HG02852 (cell line): ENCODE measurements around the gene HNRNPA2B1.
"Not testable (repeated sequence)": the region's sequence is repeated elsewhere in the genome, so short reads cannot be mapped to it uniquely, and the experiment has no call there.

Source experiments
- ATAC-seq: cut with Tn5 transposase; IDR thresholded peaks from one replicate; pipeline ENCODE4 v1.9.1; 2021; ENCODE audit warnings: mild to moderate bottlenecking, moderate library complexity; ENCODE audit not compliant: unreplicated experiment

HNRNPA2B1 gene

GRCh38 chr7:26167303-26167934, 33.1 kb downstream of the HNRNPA2B1 start:
- peak; percentile 68 for ATAC-seq

DNA sequence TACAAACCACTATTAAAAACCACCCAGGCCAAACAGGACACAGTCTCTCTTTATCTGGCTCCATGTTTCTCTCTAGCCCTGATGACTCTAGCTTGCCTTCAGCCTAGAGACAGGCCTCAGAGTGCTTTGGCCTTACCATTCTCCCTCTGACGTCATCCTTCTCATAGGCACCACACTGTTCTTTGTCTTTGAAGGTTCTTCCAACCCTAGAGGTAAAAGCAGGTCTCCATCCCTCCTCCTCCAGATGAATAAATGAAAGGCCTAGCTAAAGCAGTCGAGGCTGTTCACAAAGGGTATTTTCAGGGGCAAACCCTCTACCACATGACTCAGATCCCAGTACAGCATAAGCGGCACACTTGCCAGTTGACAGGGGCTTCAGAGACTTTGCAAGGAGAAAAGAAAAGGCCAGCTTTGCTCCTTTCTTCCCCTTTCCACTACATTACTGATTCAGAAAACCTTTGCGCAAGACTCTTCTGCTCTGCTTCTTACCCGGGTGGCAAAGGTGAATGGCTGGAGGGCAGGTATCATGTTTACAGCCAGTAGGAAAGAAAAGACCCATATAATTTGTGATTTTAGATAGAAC, 33.8 kb downstream of the HNRNPA2B1 start:
- peak; percentile 44 for ATAC-seq

DNA sequence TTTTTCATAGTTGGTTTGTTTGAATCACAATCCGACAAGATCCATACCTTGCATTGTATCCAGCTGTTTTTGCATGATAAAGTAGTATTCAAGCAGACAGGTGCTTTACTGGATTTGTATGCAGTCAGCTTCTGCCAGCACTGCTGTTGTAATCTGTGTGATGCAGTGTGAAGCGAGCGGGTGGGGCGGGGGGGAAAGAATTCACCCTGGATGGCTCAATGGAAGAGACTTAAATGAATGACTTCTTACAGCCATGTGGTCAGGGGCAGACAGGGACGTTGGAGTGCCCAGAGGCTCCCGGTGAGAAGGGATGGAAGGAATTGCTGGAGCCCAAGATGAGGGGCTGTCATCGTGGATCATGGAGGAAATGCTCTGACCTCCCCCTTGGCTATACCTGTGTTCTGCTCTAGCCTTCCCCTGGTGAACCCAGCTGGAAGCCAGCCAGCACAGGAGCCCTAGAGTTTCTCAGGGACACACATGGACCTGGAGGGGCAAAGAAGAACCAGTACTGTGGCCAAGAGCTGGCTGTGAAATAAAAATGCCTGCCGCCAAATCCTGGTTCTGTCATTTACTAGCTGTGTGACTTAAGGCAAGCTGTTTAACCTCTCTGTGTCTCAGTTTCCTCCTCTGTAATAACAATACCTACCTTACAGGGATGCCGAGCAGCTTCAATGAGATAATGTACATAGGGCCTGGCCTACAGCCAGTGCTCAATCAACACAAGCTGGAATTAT, 34.4 kb downstream of the HNRNPA2B1 start:
- no peak for ATAC-seq

- ATAC-seq = not testable (repeated sequence)
Observed at GRCh38 chr7:26163804-26164203, 36.7 kb downstream of the HNRNPA2B1 start.

DNA sequence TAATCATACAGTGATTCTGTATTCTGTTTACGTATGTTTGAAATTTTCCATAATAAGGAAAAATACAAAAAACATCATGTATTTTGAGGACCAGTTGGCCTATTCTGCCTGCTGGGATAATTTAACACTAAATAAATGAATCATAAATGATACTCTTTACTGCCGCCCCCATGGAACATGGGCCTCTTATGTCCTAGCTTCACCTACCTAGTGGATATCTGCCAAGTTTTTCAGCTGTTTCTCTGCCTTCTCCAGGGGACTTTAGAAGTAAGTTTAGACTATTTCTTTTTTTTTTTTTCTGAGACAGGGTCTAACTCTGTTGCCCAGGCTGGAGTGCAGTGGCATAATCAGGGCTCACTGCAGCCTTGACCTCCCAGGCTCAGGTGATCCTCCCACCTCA, 38.1 kb downstream of the HNRNPA2B1 start:
- ATAC-seq = no peak

GRCh38 chr7:26160896-26161295, 39.6 kb downstream of the HNRNPA2B1 start:
- no peak for ATAC-seq

- no peak for ATAC-seq
Observed at GRCh38 chr7:26159243-26159642, 41.3 kb downstream of the HNRNPA2B1 start.

DNA sequence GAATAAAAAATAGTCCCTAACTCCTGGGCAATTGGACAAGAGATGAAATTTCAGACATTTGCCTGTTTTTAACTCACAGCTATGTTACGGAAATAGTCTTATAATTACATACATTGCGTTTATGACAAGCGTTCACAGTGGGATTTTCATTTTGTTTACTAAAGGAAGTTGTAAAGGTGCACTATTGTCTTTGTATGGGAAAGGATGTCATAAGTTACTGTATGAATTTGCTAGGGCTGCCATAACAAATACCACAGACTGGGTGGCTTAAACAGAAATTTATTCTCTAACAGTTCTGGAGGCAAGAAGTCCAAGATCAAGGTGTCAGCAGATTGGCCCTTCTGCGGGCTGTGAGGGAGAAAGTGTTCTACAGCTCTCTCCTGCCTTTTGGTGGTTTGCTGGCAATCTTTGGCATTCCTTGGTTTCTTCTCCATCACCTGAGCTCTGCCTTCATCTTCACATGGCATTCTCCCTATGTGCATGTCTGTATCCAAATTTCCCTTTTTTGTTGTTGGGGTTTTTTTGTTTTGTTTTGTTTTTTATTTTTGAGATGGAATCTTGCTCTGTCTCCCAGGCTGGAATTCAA, 42.9 kb downstream of the HNRNPA2B1 start:
- ATAC-seq = no peak

- peak; percentile 39 for ATAC-seq
Observed at GRCh38 chr7:26156451-26157420, 43.8 kb downstream of the HNRNPA2B1 start.

- ATAC-seq = no peak
Observed at GRCh38 chr7:26155531-26156375, 44.8 kb downstream of the HNRNPA2B1 start.

DNA sequence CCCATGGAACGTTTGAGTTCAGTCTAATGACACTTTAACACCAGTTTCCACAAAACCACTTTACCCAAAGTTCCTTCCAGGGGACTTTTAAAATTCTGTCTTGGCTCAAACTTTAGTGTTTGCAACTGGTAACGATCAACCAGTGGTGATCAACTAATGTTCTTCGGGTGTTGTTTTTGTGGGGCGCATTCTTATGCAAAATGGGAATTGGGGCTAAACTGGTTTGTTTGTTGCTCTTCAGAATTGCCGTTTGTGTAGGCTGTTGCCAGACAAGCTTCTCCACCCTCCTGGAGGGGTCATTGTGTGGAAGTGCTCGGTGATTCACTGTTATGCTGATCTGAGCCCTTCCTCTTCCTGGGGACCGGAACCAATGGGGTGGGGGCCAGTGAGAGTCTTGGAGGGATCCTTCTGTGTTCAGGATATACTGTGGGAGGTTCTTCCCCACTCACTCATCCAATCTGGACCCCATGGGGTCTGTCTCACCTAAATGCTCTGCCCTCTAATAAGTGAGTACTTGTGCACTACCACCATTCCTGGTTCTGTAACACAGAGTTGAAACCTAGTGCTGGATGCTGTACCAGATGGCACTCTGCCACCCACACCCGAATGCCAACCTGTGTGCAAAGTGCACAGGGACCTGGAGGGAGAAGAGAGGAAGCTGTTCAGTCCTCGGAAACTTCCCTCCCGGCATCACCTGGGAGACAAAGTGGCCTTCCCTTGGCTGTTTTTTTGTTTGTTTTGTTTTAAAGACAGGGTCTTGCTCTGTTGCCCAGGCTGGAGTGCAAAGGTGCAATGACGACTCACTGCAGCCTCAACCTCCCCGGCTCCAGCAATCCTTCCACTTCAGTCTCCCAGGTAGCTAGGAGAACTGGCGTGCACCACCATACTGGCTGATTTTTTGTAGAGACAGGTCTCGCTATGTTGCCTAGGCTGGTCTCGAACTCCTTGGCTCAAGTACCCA, 46.4 kb downstream of the HNRNPA2B1 start:
- ATAC-seq = no peak

DNA sequence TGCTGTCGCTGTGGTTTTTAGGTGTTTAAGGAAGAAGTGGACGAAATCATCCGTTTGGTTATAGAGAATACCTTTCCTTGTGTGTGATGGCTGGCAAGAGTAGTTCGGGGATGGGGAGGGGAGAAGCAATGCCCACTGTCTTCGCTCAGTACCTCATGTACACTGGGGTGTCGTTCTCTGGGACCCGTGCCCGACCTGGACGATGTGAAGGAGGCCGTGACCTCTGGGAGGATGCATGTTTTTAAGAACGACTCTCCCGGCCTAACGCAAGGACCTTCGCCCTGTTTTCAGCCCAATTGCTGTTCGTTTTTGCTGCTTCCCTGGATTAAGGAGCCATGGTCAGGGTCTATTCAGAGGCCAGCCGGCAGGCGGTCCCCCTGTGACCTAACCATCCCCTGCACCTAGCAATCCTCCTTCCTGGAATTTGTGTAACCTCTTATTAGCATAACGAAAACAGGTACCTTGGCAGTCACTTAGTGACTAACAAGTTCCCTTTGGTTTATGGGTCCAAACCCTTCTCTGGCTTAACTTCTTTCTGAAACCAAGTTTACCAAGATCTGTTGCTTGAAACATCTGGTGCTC, 47.2 kb downstream of the HNRNPA2B1 start:
- no peak for ATAC-seq

GRCh38 chr7:26152782-26153240, 47.7 kb downstream of the HNRNPA2B1 start:
- ATAC-seq = peak; percentile 17

- peak; percentile 64 for ATAC-seq
Observed at GRCh38 chr7:26151953-26152781, 48.4 kb downstream of the HNRNPA2B1 start, which contains the start of gene NFE2L3. TSS of gene NFE2L3 (plus strand) at chr7:26152198. CDS start at chr7:26152499, 301 bp downstream.

DNA sequence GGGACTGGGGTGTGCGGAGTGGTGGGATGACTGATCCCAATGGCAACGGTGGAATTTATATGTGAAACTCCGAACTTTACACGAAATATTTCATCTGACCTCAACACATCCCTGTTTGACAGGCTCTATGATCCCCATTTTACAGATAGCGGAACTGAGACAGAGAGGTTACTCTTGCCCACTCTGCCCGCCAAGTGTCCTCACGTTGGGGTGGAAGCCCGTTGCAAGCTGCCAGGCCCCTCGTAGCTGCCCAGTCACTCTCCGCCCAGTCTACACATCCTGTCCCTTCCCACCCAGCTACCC, 48.9 kb downstream of the HNRNPA2B1 start:
- no peak for ATAC-seq

- no peak for ATAC-seq
Observed at GRCh38 chr7:26151096-26151495, 49.5 kb downstream of the HNRNPA2B1 start.

DNA sequence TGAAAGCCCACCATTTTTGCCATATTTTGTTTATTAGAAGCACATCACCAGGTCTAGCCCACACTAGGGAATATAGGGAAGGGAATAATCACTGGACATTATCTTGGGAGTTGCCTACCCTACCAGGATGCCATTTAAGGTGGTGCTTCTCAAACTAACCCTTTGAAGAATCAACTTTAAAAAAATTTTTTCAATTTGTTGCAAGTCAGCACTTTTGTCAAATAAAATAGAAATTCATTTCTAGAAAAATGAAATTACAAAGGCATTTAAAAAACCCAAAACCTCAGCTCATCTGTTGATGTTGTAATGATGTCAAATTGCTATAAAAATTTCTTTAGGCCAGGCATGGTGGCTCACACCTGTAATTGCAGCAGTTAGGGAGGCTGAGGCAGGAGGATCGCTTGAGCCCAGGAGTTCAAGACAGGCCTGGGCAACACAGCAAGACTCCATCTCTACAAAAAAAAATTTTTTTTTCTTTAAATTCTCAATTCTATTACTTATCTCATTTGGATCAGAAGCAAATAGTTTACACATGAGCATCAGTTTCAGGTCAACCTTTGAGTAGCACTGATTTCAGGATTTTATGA, 51.1 kb downstream of the HNRNPA2B1 start:
- no peak for ATAC-seq
